GM10266 (cell line): ENCODE measurements around the gene NEDD9.

Experiments
- DNase-seq: peaks from one replicate; pipeline ENCODE4 v3.0.0; 2012; ENCODE audit errors: extremely low spot score
- TF ChIP-seq, protein P1 (sequence below): IDR thresholded peaks from 2 replicates; pipeline ENCODE4 v1.5.1; 2012; ENCODE audit warnings: mild to moderate bottlenecking, low read depth; ENCODE audit not compliant: control insufficient read depth, insufficient read depth; ENCODE audit errors: missing control alignments

The NEDD9 gene

DNA sequence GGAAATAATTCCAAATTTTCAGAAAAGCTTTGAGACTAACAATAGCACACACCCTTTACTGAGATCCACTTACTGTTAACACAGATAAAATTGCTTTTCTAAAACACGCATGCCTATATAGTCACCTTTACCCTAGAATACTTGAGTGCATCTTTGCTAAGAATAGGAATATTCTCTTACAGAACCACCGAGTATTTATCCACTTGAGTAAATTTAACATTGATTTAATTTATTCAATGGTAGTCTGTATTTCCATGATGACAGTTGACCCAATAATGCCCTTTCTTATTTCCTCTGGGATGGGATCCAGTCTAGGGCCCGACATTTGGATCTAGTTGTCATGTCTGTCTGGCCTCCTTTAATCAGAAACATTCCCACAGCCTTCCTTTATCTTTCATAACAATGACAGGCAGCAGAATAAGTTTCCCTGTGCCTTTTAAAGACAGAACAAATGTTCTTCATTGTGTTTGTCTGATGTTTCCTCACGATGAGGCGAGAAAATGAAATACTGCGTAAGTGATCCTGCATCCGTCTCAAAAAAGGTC is 64.3 kb downstream of the NEDD9 start:
- TF ChIP-seq, protein P1, sequence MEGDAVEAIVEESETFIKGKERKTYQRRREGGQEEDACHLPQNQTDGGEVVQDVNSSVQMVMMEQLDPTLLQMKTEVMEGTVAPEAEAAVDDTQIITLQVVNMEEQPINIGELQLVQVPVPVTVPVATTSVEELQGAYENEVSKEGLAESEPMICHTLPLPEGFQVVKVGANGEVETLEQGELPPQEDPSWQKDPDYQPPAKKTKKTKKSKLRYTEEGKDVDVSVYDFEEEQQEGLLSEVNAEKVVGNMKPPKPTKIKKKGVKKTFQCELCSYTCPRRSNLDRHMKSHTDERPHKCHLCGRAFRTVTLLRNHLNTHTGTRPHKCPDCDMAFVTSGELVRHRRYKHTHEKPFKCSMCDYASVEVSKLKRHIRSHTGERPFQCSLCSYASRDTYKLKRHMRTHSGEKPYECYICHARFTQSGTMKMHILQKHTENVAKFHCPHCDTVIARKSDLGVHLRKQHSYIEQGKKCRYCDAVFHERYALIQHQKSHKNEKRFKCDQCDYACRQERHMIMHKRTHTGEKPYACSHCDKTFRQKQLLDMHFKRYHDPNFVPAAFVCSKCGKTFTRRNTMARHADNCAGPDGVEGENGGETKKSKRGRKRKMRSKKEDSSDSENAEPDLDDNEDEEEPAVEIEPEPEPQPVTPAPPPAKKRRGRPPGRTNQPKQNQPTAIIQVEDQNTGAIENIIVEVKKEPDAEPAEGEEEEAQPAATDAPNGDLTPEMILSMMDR = no peak
- DNase-seq = no peak

DNA sequence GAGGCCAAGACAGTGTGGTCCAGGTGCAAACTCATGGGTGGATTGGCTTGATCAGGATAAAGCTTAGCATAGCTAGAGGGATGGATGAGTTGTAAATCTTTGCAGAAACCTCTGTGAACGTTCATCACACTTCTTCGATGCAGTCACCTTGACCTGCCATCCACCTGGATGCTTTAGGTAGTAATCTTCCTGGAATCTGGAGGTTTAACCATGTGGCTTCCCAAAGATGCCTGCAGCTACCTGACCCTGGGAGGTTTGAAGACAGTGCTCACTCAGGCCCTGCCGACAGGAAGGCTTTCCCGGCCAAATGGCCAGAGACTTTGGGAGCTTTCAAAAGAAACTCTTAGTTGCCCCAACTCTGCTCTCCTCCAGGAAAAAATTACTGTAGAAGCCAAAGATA is 65.5 kb downstream of the NEDD9 start:
- DNase-seq = no peak
- TF ChIP-seq, protein P1 = no peak

DNA sequence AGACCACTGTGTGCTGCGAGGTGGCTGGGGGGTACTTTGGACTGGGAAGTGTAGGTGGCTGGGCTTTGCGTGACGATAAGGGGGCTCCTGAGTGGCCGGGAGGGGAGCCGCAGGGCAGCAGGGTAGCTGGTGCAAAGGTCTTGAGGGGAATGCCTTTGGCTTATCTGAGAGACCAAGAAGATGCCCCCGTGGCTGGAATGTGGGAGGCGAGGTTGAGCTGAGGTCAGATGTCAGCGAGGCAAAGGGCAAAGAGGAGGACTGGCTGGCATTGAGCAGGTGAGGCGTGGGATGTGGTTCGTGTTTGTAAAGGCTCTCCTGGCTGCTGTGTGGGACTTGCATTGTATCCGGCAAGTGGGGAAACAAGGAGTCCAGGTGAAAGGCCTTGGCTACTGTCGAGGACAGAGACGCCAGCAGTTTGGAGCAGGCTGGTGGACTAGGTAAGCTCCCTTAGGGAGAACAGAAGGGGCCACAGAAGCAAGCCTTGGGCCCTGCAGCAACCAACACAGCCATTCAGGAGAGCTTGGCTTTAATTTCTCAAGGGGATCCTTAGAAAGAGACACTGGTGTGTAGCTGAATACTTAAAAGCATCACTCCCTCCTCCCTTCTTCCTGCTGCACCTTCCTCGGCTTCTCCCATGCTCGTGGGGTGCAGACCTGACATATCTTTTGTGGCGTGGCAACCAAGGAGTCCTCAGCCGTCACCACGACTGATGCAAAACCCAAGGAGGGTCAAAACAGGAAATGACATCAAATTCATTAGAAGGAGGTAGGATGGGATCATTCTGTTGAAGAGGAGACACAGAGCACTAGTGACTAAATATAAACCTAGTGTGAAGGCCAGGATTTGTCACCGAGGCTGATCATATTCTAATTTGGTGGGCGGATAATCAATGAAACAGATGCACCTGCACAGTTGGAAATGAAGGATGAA is 67.5 kb downstream of the NEDD9 start:
- TF ChIP-seq, protein P1 = no peak
- DNase-seq = no peak

DNA sequence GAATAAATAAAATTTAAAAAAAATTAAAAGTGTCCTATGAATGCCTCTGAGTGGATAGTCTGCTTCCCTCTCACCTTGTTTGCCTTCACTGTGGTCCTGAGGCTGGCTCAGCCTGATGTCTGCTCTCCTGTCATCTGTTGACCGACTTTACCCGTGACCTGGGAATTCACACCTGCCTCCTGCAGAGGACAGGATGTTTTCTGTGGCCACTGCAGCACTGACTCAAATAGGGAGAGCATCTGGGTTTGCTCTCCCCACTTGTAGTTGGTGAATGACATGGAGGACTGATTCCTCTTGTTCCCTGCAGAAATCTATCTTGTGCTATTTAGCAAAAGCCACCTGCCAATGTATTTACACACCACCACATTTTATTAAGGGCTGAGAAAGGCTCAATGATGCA is 68.5 kb downstream of the NEDD9 start:
- DNase-seq = peak; percentile 25
- TF ChIP-seq, protein P1 = no peak

DNA sequence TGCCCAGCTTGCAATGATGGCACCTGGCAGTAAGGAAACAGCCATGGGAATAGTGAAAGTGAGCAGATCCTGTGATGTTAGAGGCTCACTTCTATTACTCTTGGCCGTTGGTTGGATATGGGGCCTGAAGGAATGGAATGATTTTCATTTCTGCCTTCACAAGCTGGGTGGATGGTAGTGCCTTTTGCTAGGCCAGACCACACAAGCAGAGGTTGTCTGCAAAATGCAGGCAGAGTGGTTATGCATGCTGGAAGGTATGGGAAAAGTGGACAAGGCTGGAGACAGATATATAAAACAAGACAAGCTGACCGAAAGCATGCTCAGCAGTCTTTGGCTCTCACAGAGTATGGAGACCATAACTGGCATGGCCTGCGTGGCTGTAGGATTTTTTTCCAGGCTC is 70.2 kb downstream of the NEDD9 start:
- DNase-seq = no peak
- TF ChIP-seq, protein P1 = no peak

DNA sequence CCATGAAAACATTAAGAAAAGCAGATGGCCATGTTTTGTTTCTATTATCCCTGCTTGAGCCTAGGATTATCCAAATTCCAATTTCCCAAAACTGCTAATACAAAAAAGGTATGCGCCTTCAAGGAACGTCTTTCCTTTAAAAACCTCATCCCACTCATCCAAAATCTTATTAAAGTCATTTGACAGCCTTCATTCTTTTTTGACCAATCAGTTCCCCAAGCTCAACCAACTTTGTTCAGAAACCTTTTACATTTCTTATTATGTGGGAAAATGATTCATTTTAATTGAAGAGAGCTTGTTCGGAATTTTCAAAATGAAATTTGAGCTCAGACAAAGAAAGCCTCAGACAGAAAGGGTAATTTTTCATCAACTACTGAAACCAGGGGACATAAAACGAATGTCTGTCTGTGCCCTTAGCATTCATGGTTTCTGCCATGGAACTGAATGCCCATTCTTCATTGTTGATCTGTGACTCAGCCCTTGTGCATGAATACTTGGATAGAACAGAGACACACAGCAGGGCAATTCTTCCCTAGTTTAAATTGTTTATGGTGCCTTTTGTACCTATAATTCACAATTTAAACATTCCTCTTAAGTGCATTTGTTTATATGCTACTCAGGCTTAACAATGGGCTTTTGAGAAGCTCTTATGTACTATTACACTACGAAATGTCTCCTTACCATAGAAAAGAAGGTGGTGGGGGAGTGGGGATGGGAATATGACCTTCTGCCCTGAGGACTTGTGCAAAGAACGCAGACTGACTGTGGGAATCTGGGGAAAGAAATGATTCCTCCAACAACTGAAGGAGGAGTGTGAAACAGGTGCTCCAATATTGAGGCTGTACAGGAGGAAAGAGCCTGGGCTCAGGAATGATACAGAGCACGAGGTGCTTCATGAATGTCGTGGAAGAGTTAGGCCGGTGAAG is 71.2 kb downstream of the NEDD9 start:
- TF ChIP-seq, protein P1 = no peak
- DNase-seq = no peak

DNA sequence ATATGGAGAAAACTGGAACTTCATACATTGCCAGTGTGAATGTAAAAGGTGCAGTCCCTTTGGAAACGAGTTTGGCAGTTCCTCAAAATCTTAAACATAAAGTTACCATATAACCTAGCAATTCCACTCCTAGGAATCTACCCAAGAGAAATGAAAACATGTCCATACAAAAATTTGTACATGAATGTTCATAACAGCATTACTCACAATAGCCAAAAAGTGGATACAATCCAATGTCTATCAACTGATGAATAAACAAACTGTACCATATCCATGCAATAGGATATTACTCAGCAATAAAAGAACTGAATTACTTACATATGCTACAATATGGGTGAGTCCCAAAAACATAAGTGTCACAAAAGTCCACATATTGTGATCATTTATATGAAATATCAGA is 72.3 kb downstream of the NEDD9 start:
- DNase-seq = no peak
- TF ChIP-seq, protein P1 = no peak
